ENCODE results near the gene COMMD1.
"Not testable (repeated sequence)": the region's sequence is repeated elsewhere in the genome, so short reads cannot be mapped to it uniquely, and the experiment has no call there.

Gene COMMD1
- long read RNA-seq, donor 1, transcript COMMD1-201 (3 exons, 911 nt), result major isoform, 43 of 47 reads
- long read RNA-seq, donor 1, partial matches to known transcripts, result 0 of 47 reads
- long read RNA-seq, donor 1, other reads (novel, unspliced or antisense), result 0 of 47 reads
- long read RNA-seq, donor 2, transcript COMMD1-201 (3 exons, 911 nt), result major isoform, 33 of 34 reads
- long read RNA-seq, donor 2, partial matches to known transcripts, result 0 of 34 reads
- long read RNA-seq, donor 2, other reads (novel, unspliced or antisense), result 0 of 34 reads
- long read RNA-seq, donor 3, transcript COMMD1-201 (3 exons, 911 nt), result major isoform, 16 of 16 reads
- long read RNA-seq, donor 3, partial matches to known transcripts, result 0 of 16 reads
- long read RNA-seq, donor 3, other reads (novel, unspliced or antisense), result 0 of 16 reads
- long read RNA-seq, donor 4, transcript COMMD1-201 (3 exons, 911 nt), result major isoform, 27 of 27 reads
- long read RNA-seq, donor 4, partial matches to known transcripts, result 0 of 27 reads
- long read RNA-seq, donor 4, other reads (novel, unspliced or antisense), result 0 of 27 reads
- long read RNA-seq, donor 5, transcript COMMD1-201 (3 exons, 911 nt), result major isoform, 27 of 29 reads
- long read RNA-seq, donor 5, partial matches to known transcripts, result 0 of 29 reads
- long read RNA-seq, donor 5, other reads (novel, unspliced or antisense), result 0 of 29 reads
- long read RNA-seq, donor 6, transcript COMMD1-201 (3 exons, 911 nt), result major isoform, 17 of 17 reads
- long read RNA-seq, donor 6, partial matches to known transcripts, result 0 of 17 reads
- long read RNA-seq, donor 6, other reads (novel, unspliced or antisense), result 0 of 17 reads
- long read RNA-seq, donor 7, transcript COMMD1-201 (3 exons, 911 nt), result major isoform, 52 of 53 reads
- long read RNA-seq, donor 7, partial matches to known transcripts, result 0 of 53 reads
- long read RNA-seq, donor 7, other reads (novel, unspliced or antisense), result 0 of 53 reads
- long read RNA-seq, donor 8, transcript COMMD1-201 (3 exons, 911 nt), result major isoform, 32 of 39 reads
- long read RNA-seq, donor 8, partial matches to known transcripts, result 5 of 39 reads
- long read RNA-seq, donor 8, other reads (novel, unspliced or antisense), result 0 of 39 reads

DNA sequence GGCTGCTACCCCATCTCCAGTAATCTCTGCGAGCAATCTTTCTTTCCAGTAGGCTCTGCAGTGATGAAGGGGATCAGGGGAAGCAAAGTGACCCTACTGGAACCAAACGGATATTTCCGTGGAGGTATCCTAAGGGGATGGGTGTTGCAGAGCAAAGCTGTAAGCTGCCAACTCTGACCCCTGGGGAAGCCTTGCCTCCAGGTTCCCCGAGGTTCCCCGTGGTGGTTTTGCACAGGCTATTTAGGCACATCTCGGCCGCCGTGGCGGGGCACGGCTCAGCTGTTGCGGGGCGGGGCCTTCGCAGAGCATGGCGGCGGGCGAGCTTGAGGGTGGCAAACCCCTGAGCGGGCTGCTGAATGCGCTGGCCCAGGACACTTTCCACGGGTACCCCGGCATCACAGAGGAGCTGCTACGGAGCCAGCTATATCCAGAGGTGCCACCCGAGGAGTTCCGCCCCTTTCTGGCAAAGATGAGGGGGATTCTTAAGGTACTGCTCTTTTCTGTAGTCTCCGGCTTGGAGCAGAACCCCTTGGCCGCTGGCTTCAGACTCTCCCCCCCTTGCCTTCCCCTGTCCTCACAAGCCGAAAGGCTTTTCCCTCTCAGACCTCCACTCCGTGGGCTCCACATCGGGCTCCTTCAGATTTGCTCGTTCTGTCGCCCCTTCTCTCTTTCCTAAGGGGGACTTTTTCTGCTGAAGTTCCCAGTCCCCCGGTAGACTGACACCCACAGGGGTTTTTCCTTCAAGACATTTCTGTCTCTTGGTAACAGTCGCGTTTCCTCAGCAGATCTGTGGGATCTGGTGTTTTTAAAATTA is at the start of gene COMMD1:
Gene COMMD1 (plus strand): TSS at position 303 of the 814 bp plus-strand sequence. CDS start 5 bp downstream, at position 308.
- peak; percentile 80 for DNase-seq

DNA sequence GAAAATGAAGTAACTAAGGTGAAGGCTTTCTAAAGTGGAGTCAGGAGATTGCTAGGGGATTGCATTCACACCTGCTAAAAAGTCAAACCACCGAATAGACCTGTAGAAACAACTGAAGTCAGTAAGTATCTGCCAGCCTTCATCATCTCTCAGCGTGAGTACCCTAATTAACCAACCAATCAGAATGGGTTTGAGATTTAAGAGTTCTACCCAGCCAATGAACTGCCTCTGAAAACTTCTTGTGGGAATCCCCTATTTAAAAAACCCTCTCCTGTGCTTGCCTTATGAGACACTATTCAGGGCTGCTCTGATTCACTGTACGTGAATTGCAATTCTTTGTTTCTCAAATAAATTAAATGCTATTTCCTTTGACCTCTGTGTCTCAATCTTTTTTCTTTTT is 48.2 kb upstream of the COMMD1 start:
- DNase-seq, result no peak

DNA sequence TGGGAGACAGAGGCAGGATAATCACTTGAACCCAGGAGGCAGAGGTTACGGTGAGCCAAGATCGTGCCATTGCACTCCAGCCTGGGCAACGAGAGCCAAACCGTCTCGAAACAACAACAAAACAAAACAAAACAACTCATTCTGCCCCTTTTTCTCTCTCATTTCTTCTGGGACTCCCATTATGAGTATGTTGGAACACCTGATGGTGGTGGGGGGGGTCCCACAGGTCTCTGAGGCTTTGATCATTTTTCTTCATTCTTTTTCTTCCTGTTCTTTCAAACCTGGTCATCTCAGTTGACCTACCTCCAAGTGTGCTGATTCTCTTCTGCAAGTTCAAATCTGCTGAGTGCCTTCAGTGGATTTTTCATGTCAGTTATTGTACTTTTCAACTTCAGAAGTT is 43.4 kb upstream of the COMMD1 start:
- no peak for DNase-seq

DNA sequence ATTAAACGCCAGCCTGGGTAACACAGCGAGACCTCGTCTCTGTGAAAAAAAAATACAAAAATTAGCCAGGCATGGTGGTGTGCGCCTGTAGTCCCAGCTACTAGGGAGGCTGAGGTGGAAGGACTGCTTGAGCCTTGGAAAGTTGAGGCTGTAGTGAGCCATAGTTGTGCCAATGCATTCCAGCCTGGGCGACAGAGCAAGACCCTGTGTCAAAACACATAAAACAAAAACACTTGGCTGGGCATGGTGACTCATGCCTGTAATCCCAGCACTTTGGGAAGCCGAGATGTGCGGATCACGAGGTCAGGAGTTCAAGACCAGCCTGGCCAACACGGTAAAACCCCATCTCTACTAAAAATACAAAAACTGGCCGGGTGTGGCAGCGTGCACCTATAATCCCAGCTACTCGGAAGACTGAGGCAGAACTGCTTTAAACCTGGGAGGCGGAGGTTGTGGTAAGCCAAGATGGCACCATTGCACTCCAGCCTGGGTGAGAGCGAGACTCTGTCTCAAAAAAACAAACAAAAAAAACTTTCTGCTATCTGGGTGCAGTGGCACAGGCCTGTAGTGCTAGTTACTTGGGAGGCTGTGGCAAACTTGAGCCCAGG is 38.9 kb upstream of the COMMD1 start:
- not testable (repeated sequence) for DNase-seq

DNA sequence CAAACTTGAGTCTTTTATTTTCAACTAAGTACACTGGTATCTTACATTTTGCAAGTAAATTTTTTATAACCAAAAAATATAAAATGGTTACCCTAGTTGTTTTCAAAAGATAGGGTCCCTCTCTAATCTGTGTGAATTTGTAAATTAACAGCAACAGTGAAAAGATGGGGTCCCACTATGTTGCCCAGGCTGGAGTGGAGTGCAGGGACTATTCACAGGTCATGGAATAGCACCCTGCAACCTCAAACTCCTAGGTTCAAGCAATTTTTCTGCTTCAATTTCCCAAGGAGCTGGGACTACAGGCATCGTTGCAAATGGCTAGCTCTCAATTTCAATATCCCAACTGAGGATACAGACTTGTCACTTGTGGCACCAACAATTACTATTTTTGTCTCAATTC is 29.1 kb upstream of the COMMD1 start:
- no peak for DNase-seq

DNA sequence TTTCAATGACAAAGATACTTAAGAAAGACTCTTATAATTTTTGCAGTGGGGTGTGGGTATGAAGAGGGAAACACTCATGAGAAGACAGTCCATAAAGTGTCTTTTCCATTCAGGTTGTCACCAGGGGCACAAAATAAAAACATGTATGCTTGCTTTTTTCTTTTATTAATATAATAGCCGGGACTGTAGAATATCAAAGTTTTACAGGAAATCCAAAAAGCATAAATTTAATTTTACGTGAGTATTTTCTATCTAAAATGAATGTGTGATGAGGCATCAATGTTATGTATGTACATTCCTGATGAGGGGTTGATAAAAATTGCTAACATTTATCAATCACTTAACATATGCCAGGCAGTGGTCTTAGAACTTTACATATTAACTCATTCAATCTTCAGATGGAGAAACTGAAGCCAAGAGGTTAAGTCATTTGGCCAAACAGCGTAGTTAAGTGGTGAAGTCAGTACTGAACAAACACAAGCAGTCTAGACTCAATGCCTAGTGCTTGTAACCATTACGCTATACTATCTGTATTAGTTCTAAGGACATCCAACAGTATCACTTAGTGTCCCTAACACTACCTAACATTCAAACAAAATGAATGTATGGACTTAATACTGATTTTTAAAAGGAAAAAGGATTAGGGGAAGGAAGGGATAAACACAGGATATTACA is 27.8 kb upstream of the COMMD1 start:
- no peak for DNase-seq

DNA sequence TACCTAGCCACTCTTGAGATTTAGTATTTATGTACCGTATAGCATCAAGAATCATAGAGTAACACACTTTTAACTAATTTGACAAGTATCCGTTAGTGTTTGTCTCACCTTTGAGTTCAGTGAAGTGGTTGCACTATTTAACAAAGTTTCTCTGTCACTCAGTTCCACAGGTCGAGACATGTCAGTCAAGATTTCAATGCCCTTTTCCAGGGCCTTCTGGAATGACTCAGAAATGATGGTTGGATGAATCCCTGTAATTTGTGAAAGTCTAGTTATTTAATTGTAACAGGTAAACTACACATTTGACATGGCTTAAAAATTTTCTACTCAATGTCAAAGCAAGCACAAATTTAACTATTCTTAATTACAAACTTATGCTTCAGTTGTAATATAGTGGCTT is 26.7 kb upstream of the COMMD1 start:
- no peak for DNase-seq

DNA sequence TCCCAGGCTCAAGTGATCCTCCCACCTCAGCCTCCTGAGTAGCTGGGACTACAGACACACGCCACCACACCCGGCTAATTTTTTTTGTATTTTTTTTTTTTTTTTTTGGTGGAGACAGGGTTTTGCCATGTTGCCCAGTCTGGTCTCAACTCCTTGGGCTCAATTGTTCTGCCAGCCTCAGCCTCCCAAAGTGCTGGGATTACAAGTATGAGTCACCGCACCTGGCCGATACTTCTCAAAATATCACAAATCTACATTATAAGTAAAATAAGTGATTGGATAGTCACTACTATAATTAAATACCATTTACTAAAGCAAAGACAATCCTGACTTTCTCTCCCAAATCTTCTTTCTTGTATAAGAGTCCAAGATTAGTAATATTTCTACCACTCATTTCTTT is 26.1 kb upstream of the COMMD1 start:
- not testable (repeated sequence) for DNase-seq

DNA sequence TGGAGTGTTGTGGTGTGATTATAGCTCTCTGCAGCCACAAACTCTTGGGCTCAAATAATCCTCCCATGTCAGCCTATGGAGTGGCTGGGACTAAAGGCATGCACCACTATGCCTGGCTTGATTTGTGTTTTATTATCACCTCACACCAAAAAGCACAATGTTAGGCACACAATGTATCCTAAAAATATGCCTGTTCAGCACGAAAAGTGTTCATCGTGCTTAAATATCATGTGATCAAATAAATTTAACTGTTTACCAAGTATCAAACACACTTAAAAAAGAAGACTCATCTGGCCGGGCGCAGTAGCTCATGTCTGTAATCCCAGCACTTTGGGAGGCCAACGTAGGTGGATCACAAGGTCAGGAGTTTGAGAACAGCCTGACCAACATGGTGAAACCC is 22.6 kb upstream of the COMMD1 start:
- no peak for DNase-seq

DNA sequence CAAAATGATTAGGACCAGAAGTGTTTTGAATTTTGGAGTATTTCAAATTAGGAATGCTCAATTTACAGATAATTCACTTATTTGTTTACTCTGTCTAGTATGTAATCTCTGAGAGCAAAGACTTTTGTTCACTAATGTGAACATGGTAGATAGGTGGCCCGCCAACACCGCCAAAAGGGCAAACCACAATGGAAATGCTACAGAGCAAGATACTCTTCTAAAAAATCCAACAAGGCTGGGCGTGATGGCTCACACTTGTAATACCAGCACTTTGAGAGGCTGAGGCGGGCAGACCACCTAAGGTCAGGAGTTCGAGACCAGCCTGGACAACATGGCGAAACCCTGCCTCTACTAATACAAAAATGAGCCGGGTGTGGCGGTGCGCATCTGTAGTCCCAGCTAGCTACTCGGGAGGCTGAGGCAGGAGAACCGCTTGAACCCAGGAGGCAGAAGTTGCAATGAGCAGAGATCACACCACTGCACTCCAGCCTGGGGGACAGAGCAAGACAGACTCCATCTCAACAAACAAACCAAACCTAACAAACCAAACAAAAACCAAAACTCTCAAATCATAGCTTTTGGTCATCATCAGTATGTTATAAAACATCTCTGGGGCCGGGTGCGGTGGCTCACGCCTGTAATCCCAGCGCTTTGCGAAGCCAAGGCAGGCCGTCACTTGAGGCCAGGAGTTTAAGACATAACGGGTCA is 19.4 kb upstream of the COMMD1 start:
- no peak for DNase-seq

DNA sequence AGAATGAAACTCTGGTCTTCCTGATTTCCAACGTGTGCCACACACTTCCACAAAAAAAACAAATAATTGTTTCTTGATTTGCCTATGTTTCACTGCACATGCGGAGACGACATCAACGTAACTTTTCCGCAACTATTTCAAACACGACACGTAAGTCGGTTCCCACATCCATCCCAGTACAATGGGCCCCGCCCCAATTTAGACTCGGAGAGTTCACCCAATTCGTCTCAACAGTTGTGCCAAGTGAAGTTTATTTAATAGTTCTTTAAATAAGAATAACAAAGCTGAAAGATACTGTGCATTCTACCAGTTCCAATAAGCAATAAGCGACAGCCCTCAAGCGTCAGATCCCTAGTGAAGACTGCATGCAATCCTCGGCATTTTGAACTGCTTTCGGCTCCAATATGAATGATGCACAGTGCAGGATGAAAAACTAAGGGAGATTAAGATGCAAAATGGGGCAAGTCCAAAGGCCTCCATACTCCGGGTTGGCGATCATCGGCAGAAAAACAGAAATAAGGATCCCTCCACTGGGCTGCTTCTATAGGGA is 17.7 kb upstream of the COMMD1 start:
- no peak for DNase-seq

DNA sequence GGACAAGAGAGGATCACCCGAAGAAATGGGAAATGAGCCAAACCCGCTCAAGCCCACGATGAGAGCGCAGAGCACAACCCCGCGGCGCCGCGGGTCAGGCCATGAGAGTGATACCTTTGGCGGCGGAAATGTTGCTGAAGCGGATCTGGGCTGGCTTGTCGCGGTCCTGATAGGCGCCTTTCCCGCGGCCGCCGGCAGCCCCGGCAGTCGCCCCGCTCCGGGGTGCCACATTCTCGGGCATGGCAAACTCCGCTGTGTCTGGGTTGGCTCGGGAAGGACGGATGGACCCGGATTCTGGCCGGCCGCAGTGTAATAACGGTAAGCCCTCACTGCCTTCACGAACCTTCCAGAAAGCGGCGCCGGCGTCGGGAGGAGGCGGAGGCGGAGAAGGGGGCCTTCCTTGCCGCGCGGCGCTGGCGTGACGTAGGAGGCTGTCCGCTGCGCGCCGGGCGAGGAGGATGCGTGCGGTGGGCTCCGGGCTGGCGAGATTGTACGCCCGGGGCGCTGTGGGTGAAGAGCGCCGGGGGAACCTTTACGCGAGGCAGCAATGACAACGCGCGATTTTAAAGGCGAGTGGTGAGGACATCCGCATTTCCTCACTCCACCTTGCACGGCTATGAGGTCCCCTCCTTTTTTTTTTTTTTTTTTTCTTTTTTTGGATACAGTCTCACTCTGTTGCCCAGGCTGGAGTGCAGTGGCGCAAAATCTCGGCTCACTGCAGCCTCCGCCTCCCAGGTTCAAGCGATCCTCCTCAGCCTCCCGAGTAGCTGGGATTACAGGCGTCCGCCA is 17.0 kb upstream of the COMMD1 start, which contains the start of gene CCT4:
Gene CCT4 (minus strand): TSS at position 390 of the 789 bp plus-strand sequence. CDS start 149 bp downstream, at position 241.
- peak; percentile 100 for DNase-seq

DNA sequence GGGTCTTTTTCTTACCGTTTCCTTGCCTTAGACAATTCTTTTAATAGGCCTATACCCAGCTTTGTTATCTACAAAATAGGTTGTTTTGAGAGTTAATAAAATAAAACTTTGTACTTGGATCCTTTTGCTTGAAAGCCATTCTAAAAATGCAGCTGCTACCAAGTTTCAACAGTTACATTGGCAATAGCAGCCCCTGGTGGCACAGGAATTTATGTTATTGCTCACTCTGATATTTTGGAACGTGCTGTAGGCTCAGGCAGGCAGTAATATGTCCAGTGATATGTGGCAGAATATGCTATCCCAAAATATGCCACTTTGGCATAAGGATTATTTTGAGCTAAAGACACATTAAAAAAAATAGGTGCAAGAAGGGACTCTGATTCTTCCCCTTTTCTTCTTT is 6.7 kb upstream of the COMMD1 start:
- no peak for DNase-seq

DNA sequence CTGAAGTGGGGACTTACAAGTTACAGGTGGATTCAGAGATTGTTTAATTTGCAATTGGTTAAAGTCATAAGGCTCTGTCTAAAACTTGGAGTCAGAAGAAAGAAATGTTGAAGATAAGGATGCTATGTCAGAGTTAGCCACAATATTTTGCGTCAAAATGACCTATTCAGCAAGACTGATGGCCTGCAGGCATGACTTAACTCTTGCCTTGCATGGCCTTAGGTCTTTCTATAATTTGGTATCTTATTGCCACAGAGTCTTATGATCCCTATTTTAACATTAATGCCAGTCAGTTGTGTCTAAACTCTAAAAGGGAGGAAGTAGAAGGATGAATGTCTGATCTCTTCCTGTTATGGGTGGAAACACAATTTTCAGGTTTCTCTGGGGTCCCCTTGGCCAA is 5.2 kb upstream of the COMMD1 start:
- DNase-seq, result no peak

DNA sequence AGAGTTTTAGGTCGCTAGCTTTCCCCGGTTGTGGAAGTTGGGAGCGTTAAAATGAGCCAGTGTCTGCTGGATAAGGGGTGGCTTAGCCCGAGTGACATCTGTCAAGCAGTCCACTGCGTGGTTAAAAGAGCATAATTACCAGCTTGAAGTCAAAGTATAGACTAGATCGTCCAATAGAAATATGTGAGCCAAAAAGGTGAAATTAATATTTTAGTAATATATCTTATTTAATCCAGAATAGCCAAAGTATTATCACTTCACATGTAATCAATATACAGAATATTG is 654 bp downstream of the COMMD1 start:
- DNase-seq, result no peak

DNA sequence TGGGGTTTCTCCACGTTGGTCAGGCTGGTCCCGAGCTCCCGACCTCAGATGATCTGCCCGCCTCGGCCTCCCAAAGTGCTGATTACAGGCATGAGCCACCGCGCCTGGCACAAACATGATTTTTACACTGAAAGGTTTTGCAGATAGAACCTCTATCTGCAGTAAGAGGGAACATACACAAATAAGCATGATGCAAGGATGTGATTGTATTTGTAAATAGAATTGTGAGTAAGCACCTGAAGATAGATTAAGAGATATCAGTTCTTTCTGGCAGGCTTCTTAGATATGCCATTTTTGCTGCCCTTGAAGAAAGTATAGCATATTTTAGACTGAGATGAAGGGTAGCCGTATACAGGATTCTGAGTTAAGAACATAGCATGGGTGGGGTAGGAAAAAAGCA is 3.6 kb downstream of the COMMD1 start:
- no peak for DNase-seq

DNA sequence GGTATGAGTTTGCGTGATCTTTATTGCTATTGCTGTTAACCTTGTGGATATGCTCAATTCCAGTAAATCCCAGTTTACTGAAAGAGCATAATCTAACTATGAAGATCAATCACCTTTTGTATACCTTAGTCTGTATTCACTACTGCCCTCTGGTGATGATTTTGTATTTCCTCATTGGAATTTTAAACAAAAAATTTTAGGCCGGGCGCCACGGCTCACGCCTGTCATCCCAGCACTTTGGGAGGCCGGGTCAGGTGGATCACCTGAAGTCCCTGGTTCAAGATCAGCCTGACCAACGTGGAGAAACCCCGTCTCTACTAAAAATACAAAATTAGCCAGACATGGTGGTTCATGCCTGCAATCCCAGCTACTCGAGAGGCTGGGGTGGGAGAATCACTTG is 5.1 kb downstream of the COMMD1 start:
- no peak for DNase-seq

DNA sequence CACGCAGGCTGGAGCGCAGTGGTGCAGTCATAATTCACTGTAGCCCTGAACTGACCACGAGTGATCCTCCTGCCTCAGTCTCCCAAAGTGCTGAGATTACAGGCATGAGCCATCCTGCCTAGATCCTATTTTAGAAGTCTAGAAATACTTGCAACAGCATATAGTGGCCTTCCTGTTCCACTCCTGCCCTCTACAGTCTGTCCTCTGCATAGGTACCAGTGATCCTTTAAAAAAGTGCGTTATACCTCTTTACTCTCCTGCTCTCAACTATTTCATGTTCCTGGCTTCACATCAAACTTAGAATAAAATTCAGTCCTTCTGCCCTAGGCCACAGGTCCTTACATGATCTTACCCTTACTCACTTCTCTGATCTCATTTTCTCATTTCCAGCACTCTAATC is 6.0 kb downstream of the COMMD1 start:
- DNase-seq, result no peak

DNA sequence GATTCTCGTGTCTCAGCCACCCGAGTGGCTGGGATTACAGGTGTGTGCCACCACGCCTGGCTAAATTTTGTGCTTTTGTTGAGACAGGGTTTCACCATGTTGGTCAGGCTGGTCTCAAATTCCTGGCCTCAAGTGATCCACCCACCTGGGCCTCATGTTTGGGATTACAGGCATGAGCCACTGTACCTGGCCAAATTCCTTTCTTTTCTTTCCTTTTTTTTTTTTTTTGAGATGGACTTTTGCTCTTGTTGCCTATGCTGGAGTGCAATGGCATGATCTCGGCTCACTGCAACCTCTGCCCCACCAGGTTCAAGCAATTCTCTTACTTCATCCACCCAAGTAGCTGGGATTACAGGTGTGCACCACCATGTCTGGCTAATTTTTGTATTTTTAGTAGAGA is 9.3 kb downstream of the COMMD1 start:
- not testable (repeated sequence) for DNase-seq

Data from right kidney (tissue), 9 donors.